PC-9 (cell line): ENCODE results near the gene PTCHD1.

Source experiments
- CTCF ChIP-seq: fragments of 200-600 bp; sonication (generic); conservative IDR thresholded peaks from 2 replicates; pipeline ENCODE4 v1.6.1; 2017; ENCODE audit warnings: mixed run types, antibody characterized with exemption, mild to moderate bottlenecking, moderate library complexity
- EZH2 ChIP-seq: fragments of 200-600 bp; sonication (generic); IDR thresholded peaks from 2 replicates; pipeline ENCODE4 v1.8.0; 2017; ENCODE audit warnings: antibody characterized with exemption, low read depth

- TF ChIP-seq CTCF (no peak), EZH2 (no peak)
Observed at GRCh38 chrX:23396263-23396662, 61.6 kb downstream of the PTCHD1 start.
